Thyroid gland (tissue), 4 donors: Measurements from ENCODE around the gene JAK3.

ENCODE experiments used
- POLR2A ChIP-seq, 2 donors: fragments of 450-650 bp; IDR thresholded peaks; one replicate each; pipeline ENCODE4 v1.6.1; 2017; ENCODE audit warnings: antibody characterized with exemption in 2 of 2, mild to moderate bottlenecking in 2 of 2, moderate library complexity in 1 of 2
- TF ChIP-seq, protein P1 (sequence below), 6 experiments: fragments of 200-600 bp in 3 of 6; fragments of 450-650 bp in 3 of 6; sonication (generic) in 3 of 6; IDR thresholded peaks; one replicate each; pipeline ENCODE4 v1.5.1; 2016 to 2019; ENCODE audit warnings: antibody characterized with exemption in 6 of 6, mild to moderate bottlenecking in 2 of 6, inconsistent platforms in 1 of 6, moderate library complexity in 1 of 6

DNA sequence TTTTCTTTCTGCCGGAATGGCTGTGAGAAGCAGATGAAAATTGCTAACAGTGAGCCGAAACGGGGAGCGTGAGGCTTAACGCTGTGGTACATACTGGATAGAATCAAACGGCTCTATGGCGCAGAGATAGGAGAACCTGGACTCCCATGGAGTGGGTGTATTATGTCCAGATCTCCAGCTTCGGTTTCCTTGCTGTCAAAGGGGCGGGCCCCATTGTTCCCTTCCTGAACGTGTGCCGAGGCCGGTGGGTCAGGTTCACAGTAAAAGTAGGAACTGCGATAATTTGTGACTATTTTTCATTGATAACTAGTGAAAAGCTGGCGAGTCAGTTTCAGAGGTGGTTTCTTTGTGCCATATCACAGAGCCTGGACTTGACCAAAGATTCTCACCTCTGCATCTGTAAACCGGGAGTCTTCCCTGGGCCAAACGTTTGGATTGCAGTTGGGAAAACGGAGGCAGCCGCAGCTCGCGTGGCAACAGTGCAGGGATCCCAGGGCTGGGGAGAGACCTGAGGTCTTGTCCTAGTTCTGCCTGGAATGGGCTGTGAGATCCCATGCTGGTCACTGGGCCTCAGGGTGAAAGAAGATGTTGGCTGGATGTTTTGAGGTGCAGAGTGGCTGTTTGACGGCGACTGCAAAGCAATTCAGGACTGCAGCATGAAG, 12.7 kb upstream of the JAK3 start:
- TF ChIP-seq, protein P1, sequence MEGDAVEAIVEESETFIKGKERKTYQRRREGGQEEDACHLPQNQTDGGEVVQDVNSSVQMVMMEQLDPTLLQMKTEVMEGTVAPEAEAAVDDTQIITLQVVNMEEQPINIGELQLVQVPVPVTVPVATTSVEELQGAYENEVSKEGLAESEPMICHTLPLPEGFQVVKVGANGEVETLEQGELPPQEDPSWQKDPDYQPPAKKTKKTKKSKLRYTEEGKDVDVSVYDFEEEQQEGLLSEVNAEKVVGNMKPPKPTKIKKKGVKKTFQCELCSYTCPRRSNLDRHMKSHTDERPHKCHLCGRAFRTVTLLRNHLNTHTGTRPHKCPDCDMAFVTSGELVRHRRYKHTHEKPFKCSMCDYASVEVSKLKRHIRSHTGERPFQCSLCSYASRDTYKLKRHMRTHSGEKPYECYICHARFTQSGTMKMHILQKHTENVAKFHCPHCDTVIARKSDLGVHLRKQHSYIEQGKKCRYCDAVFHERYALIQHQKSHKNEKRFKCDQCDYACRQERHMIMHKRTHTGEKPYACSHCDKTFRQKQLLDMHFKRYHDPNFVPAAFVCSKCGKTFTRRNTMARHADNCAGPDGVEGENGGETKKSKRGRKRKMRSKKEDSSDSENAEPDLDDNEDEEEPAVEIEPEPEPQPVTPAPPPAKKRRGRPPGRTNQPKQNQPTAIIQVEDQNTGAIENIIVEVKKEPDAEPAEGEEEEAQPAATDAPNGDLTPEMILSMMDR (IDR thresholded peaks at IDR 0.05) = no peak
- no peak for TF ChIP-seq POLR2A (IDR thresholded peaks at IDR 0.05)
